ENCODE data around the gene IL18BP.

IL18BP gene

GRCh38 chr11:71962428-71963038 lies 36.2 kb upstream of the IL18BP start:
- Histone ChIP-seq H2AFZ (no peak overlapping the region), H3K4me2 (ENCODE audit: low read length) (no peak overlapping the region), H3K4me1 (no peaks in the 10 kb centered on the region), H3K9me3 (ENCODE audit: control insufficient read depth, low read length) (no peaks in the 10 kb centered on the region), H3K79me2 (no peaks in the 10 kb centered on the region), H3K27ac (no peak overlapping the region), H3K4me3 (ENCODE audit: low read depth, low read length) (no peak overlapping the region), H3K36me3 (ENCODE audit: control insufficient read depth, insufficient read depth, low read length) (no peaks in the 10 kb centered on the region), H3K27me3 (ENCODE audit: control insufficient read depth, insufficient read depth, low read length) (no peaks in the 10 kb centered on the region), H3K9ac (no peak overlapping the region)
- TF ChIP-seq, protein P1, sequence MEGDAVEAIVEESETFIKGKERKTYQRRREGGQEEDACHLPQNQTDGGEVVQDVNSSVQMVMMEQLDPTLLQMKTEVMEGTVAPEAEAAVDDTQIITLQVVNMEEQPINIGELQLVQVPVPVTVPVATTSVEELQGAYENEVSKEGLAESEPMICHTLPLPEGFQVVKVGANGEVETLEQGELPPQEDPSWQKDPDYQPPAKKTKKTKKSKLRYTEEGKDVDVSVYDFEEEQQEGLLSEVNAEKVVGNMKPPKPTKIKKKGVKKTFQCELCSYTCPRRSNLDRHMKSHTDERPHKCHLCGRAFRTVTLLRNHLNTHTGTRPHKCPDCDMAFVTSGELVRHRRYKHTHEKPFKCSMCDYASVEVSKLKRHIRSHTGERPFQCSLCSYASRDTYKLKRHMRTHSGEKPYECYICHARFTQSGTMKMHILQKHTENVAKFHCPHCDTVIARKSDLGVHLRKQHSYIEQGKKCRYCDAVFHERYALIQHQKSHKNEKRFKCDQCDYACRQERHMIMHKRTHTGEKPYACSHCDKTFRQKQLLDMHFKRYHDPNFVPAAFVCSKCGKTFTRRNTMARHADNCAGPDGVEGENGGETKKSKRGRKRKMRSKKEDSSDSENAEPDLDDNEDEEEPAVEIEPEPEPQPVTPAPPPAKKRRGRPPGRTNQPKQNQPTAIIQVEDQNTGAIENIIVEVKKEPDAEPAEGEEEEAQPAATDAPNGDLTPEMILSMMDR (IDR thresholded peaks at IDR 0.05) = no peak

GRCh38 chr11:71963468-71963867 lies 35.2 kb upstream of the IL18BP start:
- Histone ChIP-seq H3K27ac (no peak overlapping the region), H3K4me3 (ENCODE audit: low read depth, low read length) (no peak overlapping the region), H3K79me2 (peaks cover 4% of the 10 kb centered on the region), H3K9ac (no peak overlapping the region), H2AFZ (no peak overlapping the region), H3K27me3 (ENCODE audit: control insufficient read depth, insufficient read depth, low read length) (no peaks in the 10 kb centered on the region), H3K36me3 (ENCODE audit: control insufficient read depth, insufficient read depth, low read length) (no peaks in the 10 kb centered on the region), H3K4me2 (ENCODE audit: low read length) (no peak overlapping the region), H3K9me3 (ENCODE audit: control insufficient read depth, low read length) (no peaks in the 10 kb centered on the region), H3K4me1 (no peaks in the 10 kb centered on the region)
- TF ChIP-seq, protein P1 (IDR thresholded peaks at IDR 0.05) = no peak

- Histone ChIP-seq H3K4me3 (ENCODE audit: low read depth, low read length) (no peak overlapping the region), H3K4me1 (no peaks in the 10 kb centered on the region), H3K36me3 (ENCODE audit: control insufficient read depth, insufficient read depth, low read length) (no peaks in the 10 kb centered on the region), H2AFZ (no peak overlapping the region), H3K79me2 (peaks cover 8% of the 10 kb centered on the region), H3K4me2 (ENCODE audit: low read length) (no peak overlapping the region), H3K27ac (no peak overlapping the region), H3K9ac (no peak overlapping the region), H3K9me3 (ENCODE audit: control insufficient read depth, low read length) (no peaks in the 10 kb centered on the region), H3K27me3 (ENCODE audit: control insufficient read depth, insufficient read depth, low read length) (no peaks in the 10 kb centered on the region)
- TF ChIP-seq, protein P1 (IDR thresholded peaks at IDR 0.05) = no peak
These were observed 34.1 kb upstream of the IL18BP start for GRCh38 chr11:71964641-71965040.

DNA sequence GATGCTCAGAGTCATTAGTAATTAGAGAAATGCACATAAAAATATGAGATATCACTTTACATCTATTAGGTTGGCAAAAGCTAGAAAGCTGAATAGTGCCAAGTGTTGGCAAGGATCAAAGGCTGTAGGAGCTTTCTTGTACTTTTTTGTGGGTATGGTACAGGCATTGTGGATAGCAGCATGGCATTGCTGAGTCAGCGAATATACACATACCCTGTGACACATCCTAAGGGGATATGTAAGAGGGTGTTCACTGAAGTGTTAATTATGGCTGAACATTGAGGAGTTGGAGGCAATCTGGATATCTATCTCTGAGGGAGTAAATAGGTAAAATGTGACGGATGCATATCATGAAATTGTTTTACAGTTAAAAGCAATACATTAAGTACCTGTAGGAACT lies 27.0 kb upstream of the IL18BP start:
- H2AFZ ChIP-seq = no peak overlapping the region
- TF ChIP-seq, protein P1 (IDR thresholded peaks at IDR 0.05) = no peak
- peaks cover 8% of the 10 kb centered on the region for H3K79me2 ChIP-seq

DNA sequence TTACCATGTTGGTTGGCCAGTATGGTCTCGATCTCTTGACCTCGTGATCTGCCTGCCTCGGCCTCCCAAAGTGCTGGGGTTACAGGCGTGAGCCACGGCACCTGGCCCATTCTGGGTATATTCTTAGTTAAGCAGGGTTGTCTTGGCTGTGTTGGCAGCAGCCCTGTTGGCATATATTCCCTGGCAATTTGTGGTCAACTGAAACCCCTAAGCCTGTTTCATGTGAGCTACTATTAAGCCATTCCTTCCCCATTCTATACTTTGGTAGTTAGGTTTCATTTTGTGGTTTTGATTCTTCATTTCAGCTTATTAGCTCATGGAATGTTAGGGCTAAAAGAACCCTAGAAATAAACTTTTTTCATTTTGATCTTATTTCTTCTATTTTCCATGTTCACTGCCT lies 22.2 kb upstream of the IL18BP start:
- Histone ChIP-seq H3K9me3 (ENCODE audit: control insufficient read depth, low read length) (no peaks in the 10 kb centered on the region), H3K4me1 (peaks cover 10% of the 10 kb centered on the region), H3K36me3 (ENCODE audit: control insufficient read depth, insufficient read depth, low read length) (no peaks in the 10 kb centered on the region), H3K4me3 (ENCODE audit: low read depth, low read length) (no peak overlapping the region), H3K79me2 (peaks cover 3% of the 10 kb centered on the region), H2AFZ (no peak overlapping the region), H3K27ac (no peak overlapping the region), H3K4me2 (ENCODE audit: low read length) (no peak overlapping the region), H3K27me3 (ENCODE audit: control insufficient read depth, insufficient read depth, low read length) (no peaks in the 10 kb centered on the region), H3K9ac (no peak overlapping the region)
- TF ChIP-seq, protein P1 (IDR thresholded peaks at IDR 0.05) = no peak

More for the DNA sequence above, 27.0 kb upstream of the IL18BP start:
- no peak overlapping the region for H3K4me2 ChIP-seq (ENCODE audit: low read length)
- no peak overlapping the region for H3K27ac ChIP-seq
- H3K9ac ChIP-seq = no peak overlapping the region
- H3K4me3 ChIP-seq (ENCODE audit: low read depth, low read length) = no peak overlapping the region
- no peaks in the 10 kb centered on the region for H3K36me3 ChIP-seq (ENCODE audit: control insufficient read depth, insufficient read depth, low read length)
- peaks cover 10% of the 10 kb centered on the region for H3K4me1 ChIP-seq
- H3K9me3 ChIP-seq (ENCODE audit: control insufficient read depth, low read length) = no peaks in the 10 kb centered on the region
- H3K27me3 ChIP-seq (ENCODE audit: control insufficient read depth, insufficient read depth, low read length) = no peaks in the 10 kb centered on the region
